SK-N-SH (cell line): ENCODE measurements around the gene CDC42.

Experiments
- EP300 ChIP-seq, 2 experiments: IDR thresholded peaks; 2 replicates each; pipeline versions ENCODE4 v1.4.0 to v1.6.1; 2012; ENCODE audit warnings: borderline replicate concordance in 1 of 2, low read depth in 1 of 2, low read length in 1 of 2
- TF ChIP-seq, protein P1 (sequence below): fragments of 200-600 bp; sonication (generic); IDR thresholded peaks from 2 replicates; pipeline ENCODE4 v1.6.1; 2017; ENCODE audit warnings: antibody characterized with exemption, mild to moderate bottlenecking, moderate library complexity

DNA sequence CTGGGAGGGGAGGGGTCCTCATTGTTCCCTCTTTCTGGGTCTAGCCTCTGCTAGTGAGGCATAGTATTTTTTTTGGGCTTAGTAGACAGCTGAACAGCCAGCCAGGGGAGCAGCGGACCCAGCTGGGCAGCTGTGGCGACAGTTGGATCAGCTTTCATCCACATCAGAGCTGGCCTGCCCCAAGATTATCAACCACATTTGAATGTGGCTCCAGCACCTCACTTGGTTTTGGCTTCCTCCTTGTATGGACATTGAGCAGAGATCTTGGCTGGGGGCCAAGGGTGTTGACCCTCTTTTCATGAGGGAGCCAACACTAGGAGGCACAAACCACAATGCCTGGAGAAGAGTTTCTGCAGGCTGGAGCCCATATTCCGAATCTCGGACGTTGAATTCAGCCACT is 65.3 kb downstream of the CDC42 start:
- TF ChIP-seq, protein P1, sequence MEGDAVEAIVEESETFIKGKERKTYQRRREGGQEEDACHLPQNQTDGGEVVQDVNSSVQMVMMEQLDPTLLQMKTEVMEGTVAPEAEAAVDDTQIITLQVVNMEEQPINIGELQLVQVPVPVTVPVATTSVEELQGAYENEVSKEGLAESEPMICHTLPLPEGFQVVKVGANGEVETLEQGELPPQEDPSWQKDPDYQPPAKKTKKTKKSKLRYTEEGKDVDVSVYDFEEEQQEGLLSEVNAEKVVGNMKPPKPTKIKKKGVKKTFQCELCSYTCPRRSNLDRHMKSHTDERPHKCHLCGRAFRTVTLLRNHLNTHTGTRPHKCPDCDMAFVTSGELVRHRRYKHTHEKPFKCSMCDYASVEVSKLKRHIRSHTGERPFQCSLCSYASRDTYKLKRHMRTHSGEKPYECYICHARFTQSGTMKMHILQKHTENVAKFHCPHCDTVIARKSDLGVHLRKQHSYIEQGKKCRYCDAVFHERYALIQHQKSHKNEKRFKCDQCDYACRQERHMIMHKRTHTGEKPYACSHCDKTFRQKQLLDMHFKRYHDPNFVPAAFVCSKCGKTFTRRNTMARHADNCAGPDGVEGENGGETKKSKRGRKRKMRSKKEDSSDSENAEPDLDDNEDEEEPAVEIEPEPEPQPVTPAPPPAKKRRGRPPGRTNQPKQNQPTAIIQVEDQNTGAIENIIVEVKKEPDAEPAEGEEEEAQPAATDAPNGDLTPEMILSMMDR: no peak
- TF ChIP-seq EP300 (IDR thresholded peaks at IDR 0.05; ENCODE audit: borderline replicate concordance in 1 of 2, low read depth in 1 of 2, low read length in 1 of 2): no peak
